AG09309 (cell line): ENCODE results near the gene SMIM24.
"Not testable (repeated sequence)": the region's sequence is repeated elsewhere in the genome, so short reads cannot be mapped to it uniquely, and the experiment has no call there.

Experiments used
- DNase-seq: peaks from one replicate; pipeline ENCODE4 v3.0.0-alpha.2; 2010; ENCODE audit warnings: low read depth
- H3K4me3 ChIP-seq: 2 replicates; pipeline ENCODE4 v1.5.1; 2011; ENCODE audit warnings: mild to moderate bottlenecking, low read depth, low read length, moderate library complexity; ENCODE audit not compliant: control insufficient read depth
- TF ChIP-seq, protein P1 (sequence below): IDR thresholded peaks from 2 replicates; pipeline ENCODE4 v1.5.1; 2011; ENCODE audit warnings: mild to moderate bottlenecking, low read depth, low read length, inconsistent platforms; ENCODE audit not compliant: insufficient read depth, control insufficient read depth; ENCODE audit errors: missing control alignments

Gene SMIM24

DNA sequence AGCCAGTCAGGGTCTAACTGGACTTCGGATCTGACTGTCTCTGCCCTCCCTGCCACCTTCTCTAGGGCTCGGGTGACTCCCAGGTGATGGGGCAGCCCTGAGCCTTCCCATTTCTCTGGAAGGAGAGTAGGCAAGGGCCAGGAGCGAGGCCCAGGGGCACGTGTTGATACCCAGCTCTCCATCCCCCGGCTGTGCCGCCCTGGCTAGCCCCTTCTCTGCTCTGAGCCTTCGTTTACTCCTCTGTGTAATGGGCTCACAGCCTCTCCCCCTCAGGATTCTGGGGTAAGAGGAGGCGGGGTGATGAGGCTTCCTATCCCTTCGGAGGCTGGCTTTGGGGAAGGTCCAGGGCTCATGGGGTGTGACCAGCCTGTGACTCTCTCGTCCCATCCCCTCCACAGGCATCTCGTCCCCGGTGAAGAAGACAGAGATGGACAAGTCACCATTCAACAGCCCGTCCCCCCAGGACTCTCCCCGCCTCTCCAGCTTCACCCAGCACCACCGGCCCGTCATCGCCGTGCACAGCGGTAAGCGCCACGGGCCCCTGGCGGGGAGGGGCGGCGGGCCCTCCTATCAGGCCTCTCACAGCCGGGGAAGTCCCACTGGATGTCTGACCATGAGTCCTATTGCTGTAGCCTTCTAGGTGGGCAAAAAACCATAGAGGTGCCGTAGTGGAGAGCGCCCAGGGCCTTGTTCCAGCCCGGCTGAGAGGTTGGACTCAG is 31.6 kb downstream of the SMIM24 start:
- no peak overlapping the region for H3K4me3 ChIP-seq
- DNase-seq = no peak
- TF ChIP-seq, protein P1, sequence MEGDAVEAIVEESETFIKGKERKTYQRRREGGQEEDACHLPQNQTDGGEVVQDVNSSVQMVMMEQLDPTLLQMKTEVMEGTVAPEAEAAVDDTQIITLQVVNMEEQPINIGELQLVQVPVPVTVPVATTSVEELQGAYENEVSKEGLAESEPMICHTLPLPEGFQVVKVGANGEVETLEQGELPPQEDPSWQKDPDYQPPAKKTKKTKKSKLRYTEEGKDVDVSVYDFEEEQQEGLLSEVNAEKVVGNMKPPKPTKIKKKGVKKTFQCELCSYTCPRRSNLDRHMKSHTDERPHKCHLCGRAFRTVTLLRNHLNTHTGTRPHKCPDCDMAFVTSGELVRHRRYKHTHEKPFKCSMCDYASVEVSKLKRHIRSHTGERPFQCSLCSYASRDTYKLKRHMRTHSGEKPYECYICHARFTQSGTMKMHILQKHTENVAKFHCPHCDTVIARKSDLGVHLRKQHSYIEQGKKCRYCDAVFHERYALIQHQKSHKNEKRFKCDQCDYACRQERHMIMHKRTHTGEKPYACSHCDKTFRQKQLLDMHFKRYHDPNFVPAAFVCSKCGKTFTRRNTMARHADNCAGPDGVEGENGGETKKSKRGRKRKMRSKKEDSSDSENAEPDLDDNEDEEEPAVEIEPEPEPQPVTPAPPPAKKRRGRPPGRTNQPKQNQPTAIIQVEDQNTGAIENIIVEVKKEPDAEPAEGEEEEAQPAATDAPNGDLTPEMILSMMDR = no peak

DNA sequence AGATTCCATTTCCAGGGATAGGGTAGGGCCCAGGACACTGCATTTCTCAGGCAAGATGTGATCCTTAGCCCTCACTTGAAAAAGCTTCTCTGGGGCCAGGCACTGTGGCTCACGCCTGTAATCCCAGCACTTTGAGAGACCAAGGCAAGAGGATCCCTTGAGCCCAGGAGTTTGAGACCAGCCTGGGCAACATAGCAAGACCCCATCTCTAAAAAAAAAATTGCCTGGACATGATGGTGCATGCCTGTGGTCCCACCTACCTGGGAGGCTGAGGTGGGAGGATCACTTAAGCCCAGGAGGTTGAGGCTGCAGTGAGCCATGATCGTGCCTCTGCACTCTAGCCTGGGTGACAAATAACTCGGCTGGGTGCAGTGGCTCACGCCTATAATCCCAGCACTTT is 33.7 kb downstream of the SMIM24 start:
- DNase-seq, H3K4me3 ChIP-seq: not testable (repeated sequence)

DNA sequence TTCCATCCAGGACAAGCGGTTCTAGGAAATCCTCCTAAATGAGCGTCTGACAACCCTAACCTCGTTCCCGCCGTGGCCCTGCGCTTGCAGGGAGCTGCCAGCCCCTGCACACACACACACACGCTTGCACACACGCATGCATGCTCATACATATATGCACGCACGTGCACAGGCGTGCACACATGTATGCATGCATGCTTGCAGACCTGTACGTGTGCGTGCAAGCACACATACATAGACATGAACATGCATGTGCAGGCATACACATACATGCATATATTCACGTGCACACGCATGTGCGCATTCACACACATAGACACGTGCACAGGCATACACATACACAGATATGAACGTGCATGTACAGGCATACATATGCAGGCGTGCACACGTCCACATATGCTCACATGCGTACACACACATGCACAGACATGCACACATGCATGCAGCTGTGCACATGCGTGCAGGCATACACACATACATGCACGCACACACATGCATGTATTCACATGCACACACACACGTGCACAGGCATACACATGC is 35.6 kb downstream of the SMIM24 start:
- no peak overlapping the region for H3K4me3 ChIP-seq
- TF ChIP-seq, protein P1 = no peak
- no peak for DNase-seq

DNA sequence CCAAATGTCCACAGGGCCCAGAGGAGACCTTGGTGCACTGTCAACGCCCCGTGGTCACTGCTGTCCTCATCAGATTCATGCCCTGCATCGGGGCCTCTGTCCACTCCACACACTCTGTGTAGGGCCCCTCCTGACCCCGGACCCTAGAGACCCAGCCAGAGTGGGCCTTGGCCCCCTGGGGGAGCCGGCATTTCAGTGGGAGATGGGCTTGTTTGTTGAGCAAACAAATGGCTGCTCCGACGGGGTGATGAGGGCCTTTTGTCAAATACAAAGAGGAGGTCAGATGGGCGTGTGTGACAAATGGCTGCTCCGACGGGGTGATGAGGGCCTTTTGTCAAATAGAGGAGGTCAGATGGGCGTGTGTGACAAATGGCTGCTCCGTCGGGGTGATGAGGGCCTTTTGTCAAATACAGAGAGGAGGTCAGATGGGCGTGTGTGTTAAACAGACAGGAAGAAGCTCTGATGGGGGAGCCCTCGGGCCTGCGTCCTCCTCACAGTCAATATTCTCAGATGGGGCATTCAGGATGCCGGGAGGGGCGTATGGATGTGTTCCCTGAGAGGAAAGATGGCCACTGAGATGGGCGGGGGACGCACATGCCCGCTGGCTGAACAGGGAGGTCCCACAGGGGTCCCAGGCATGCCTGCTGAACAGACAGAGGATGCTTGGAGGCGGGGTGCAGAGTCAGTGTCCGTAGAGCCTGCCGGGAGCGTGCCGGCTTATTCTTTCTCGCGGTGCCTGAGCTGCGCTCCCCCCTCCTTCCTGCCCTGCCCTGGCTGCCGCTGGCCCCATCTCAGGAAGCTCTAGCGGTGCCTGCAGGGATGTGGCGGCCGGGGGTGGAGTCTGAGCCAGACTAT is 36.3 kb downstream of the SMIM24 start:
- TF ChIP-seq, protein P1 = no peak
- no peak overlapping the region for H3K4me3 ChIP-seq
- DNase-seq = no peak

DNA sequence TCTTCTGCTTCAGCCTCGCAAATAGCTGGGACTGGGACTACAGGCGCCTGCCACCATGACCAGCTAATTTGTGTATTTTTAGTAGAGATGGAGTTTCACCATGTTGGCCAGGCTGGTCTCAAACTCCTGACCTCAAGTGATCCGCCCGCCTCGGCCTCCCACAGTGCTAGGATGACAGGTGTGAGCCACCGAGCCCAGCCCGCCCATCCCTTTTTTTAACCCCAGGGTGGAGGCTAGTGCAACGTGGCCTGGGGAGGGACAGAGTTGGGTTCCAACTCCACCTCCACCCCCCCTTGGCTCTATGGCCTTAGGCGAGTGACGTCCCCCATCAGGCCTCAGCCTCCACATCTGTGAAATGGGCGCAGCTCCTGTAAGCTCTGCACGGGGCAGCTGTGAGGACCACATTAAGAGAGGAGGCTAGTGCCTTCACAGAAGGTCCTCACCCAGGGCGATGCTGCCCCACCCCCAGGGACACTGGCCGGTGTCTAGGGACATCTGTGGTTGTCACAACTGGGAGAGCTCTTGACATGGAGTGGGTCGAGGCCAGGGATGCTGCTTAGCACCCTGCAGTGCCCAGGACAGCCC is 37.7 kb downstream of the SMIM24 start:
- no peak for DNase-seq
- TF ChIP-seq, protein P1 = no peak
- H3K4me3 ChIP-seq = no peak overlapping the region

DNA sequence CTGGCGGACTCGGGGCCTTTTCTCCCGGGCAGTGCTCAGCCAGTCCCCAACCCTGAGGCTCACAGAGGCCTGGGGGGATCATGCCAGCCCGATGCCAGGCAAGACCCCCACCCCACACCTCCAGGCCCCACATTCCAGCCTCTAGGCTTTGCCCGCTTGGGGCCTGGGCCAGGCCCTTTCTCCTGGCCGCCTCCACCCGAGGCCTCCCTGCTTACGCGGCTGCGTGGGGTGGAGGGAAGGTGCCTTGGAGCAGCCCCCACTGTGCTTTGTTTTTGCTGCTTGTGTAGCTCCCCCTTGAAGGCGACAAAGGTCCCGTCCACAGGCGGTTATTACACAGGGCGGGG is 38.4 kb downstream of the SMIM24 start:
- no peak for DNase-seq
- H3K4me3 ChIP-seq = no peak overlapping the region
- TF ChIP-seq, protein P1 = no peak
